GM21526 (cell line): ENCODE measurements around the gene CNN3.

Experiments used
- ATAC-seq: cut with Tn5 transposase; IDR thresholded peaks from one replicate; pipeline ENCODE4 v1.9.1; 2021; ENCODE audit warnings: moderate library complexity; ENCODE audit not compliant: unreplicated experiment, low FRiP score

The CNN3 gene

DNA sequence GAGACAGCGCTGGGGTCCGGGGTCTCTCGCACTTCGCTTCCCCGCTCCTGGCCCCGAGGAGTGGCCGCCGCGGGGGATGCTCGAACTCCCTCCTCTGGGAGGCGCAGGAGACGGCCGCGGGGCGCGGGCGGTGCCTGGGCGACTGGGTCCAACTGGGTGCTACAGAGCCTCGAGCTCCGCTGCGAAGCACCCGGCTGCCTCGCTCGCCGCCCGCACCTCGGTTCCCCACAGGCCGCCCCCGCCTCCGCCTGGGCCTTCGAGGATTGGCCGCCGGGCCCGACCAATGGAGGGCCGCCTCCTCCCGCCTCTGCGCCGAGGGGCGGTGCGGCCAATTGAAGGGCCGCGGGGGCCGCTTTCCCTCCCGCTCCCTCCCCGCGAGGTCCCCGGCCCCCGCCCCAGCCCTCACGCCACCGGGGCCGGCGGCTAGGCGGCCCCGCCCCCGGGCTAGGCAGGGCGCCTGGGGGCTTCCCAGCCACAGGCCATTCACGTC, at the start of gene CNN3:
Gene CNN3, minus strand, starts transcription at position 196 of the 490 bp plus-strand sequence. CDS start 216 bp downstream, outside the sequence.
- peak; percentile 95 for ATAC-seq

DNA sequence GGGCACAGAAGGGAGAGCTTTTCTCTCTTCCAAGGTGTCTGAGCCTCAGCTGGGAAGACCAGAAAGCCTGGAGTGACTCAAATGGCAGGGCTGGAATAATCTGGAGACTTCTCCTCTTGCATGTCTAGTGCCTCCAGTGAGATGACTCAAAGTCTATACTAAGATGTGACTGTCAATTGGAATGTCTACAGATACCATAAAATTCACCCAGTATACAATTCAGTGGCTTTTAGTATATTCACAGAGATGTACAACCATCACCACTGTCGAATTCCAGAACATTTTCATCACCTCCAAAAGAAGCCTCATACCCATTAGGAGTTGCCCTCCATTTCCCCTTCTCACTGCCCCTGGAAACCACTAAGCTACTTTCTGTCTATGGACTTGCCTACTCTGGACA, 47.9 kb upstream of the CNN3 start:
- no peak for ATAC-seq

DNA sequence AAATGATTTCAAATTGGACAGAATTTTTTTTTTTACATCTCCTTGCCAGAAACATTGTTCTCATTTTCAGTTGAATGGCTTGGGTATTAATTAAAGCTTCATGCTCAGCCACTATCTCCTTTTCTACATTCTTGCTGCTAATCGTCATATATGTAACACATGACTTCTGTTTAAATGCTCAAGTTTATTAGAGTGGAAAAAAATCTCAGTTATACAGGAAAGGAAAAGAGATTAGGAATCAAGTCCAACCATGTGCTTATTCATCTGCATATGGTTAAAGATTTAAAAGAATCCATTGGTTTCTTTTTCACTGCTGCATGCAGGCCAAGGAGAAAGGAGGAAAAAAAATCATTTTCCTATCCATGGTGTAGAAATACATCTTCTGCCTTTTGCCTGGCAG, 47.3 kb upstream of the CNN3 start:
- ATAC-seq, result no peak

DNA sequence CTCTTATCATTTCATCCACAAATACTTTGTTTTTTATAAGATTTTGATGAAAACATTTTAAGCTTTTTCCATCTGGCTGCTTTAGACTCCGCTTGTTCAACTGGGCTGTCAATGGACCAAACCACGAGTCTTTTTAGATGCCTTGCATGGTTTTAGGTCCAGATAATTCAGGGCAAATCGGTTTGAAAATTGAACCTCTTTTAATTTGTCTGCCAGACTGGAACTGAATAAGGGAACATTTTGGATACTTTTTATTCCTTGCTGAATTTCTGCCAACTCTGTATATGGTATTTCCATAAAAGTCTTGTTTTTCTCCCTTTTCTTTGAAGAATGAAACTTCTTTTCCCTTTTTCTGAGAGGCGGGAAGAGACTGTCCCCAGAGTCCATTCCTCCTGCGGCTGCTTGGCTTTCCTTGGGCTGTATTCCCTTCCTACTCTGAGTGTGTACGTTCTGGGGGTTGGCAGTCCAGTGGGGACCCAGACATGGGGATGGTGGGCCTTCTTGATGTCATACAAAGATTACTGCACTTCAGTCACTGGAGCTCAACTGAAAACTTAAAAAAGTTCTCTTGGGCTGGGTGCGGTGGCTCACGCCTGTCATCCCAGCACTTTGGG, 46.5 kb upstream of the CNN3 start:
- no peak for ATAC-seq

DNA sequence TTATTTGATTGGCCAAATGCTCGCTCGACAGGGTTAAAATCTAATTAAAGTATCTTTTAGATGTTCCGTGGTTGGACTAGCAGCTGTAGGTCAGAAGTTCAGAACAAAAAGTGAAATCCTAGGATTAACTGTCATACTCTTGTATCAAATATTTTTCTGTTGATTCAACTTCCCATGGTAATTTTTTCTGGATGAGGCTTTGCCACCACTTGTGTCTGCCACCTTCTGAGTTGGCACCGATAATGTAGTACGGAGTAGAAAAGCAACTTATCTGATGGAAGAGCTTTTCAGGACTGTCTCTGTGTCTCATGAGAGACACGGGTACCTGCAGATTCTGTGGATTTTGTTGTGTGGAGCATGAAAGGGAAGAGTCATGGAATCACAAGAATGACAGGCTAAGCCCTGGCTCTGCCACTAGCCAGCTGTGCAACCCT, 44.6 kb upstream of the CNN3 start:
- no peak for ATAC-seq

DNA sequence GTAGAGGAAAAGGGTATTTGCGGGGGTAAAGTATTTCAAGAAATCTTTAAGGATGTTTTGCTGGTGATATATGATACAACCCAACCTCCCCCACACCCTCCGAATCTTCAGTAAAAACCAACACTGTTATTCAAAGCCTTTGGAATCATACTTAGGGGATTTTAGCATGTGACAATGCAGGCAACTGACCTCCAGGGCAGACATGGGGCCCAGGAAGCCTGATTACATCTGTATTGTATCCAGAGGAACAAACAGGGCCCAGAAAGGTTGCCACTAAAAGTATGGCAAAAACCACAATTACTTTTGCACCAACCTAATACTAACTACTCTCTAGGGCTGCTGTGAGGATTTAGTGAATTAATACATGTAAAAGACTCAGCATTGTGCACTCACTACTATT, 43.9 kb upstream of the CNN3 start:
- no peak for ATAC-seq

DNA sequence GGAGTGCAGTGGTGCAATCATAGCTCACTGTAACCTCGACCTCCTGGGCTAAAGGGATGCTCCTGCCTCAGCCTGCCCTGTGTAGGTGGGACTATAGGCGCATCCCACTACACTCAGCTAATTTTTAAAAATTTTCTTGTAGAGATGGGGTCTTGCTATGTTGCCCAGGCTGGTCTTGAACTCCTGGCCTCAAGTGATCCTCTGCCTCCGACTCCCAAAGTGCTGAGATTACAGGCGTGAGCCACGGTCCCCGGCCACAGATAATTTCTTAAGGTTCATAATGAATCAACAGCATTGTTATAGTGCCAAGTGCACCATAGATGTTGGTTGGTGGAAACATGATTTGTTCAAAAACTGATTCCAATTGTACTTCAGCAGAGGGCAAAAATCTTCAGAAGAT, 42.2 kb upstream of the CNN3 start:
- no peak for ATAC-seq

DNA sequence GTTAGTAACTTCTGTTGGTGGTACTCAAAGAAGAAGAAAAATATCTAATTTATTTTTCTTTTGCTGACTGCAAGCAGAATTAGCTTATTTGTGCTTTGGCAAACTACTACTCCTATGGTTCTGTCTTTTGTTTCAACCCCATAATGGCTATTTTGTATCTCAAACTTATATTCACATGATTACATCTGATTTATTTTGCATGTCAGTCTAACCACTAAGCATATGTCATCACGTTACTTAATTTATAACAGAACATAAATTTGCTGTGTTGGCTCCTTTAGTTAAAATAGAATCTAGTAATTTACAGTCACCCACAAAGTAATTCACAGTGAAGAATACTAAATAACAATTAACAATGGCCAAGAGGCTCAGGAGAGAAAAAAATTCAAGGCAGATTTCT, 39.1 kb upstream of the CNN3 start:
- ATAC-seq, result no peak

DNA sequence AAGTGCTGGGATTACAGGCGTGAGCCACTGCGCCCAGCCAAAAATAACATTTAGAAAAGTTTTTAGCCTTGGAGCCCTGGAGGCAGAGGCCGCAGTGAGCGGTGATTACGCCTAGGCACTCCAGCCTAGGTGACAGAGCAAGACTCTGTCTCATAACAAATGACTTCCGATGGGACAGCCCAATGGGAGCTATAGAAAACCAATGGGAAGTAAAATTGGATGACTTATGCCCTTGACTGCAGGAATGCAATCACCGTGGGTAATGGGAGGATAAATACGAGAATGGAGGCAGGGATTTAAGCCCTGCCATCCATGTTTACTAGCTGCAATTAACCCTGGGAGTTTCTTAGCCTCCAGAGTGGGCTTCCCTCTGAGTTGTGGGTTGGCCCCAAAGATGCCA, 37.0 kb upstream of the CNN3 start:
- ATAC-seq, result no peak

DNA sequence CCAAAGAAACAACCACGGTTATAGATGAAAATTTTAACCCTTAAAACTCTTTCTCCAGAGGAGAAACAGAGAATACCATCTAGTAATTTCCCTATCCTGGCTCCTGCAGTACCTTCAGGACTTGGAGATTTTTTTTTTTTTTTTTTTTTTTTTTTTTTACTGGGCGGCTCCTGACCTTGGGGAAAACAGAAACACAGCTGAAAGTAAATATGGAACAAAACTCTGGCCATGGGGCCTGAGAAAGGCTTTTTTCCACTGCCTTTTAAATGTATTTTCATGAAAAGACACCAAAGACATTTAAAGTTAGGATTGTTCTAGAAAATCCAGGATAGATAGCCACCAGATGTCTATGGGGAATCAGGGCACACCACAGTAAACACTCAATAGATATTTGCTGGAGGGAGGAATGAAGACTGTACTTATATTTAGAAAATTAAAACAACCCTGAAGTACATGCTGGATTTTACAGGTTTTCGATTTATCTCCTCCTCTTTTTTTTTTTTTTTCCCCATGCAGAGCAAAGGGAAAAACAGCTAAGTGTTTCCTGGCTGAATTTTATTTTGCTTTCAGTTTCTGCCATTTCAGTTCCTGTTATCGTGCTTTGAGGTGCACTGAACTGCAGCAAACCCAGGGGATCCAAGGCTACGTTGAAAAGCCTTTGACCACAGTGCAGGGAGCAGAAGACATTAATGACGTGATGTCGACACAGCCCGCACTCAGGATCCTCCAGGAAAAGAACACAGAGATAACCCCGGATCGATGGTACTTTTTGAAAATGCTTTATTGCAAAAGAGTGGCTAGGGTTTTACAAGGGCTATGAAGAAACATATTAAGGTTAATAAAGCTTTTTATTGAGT, 35.7 kb upstream of the CNN3 start:
- peak; percentile 96 for ATAC-seq

DNA sequence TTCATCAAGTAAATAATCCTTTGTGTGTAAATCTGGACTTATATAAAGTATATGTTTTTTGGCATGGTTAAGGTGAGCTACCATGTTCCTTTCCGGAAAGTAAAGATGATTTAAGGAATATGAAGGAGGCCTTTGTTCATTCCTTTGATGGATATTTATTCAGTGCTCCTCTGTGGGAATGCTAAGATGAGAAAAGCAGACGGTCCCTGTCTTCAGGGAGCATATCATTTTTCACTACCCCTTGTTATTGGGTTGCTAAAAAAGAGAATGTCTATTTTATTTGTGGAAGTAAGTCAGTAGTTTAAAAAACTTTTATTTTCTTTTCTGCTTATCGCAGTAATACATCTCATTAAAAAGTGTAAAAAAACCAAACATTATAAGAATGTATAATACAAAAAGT, 35.1 kb upstream of the CNN3 start:
- ATAC-seq, result no peak

DNA sequence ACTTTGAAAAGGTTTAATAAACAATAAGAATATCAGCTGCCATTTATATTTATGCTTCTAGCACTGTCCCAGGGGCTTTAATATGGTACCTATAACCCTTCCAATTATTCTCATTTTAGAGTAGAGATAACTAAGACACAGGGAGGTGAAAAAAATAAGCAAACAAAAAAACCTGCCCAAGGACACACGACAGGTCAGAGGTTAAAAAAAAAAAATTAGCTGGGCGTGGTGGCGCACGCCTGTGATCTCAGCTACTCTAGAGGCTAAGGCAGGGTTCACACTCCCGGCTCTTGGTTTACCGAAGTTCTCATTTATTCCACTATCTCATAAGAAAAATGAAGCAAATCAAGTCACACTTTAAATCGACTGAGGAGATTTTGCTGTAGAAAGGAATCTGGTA, 34.7 kb upstream of the CNN3 start:
- no peak for ATAC-seq

DNA sequence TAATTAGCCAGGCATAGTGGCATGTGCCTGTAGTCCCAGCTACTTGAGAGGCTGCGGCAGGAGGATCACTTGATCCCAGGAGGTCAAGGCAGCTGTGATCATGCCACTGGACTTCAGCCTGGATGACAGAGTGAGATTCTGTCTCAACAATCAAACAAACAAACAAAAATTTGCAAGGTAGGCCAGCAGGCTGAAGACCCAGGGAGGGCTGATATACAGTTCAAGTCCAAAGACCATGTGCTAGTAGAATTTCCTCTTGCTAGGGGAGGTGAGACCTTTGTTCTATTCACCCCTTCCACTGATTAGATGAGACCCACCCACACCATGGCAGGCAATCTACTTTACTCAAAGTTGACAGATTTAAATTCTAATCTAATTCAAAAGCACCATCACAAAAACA, 31.2 kb upstream of the CNN3 start:
- ATAC-seq, result no peak

DNA sequence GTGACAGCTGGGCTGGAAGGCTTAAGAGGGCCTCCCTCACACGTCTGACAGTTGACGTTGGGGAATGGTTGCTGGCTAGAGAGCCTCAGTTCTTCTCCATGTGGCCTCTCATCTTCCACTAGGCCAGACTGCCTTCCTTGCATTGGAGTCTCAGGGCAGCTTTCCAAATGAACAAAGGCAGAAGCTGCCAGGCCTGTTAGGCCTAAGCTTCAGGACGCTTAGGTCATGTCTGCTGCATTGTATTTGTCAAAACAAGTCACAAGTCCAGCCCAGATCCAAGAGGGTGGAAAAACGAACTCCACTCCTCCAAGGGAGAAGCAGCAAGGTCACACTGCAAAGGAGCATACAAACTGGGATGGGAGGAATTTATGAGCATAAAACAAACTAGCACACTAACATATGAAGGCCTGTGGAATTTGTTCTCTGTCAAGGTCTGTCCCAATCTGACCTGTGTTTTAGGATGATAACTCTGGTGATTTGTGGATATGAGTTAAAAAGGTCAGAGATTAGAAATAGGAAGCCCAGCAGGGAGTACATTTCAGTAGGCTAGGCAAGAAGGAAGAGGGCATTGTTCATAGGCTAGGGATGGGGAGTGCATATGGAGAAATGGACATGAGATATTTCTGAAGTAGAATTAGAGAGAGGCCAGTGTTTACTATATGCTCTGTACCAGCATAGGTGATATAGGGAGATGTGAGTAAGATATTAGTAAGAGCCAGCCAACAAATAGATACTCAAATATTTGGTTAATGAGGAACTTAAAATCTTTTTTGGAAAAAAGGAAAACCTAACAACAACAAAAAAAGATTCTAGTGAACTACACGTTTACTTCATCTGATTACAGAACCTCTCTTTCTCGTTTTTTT, 29.1 kb upstream of the CNN3 start:
- no peak for ATAC-seq

DNA sequence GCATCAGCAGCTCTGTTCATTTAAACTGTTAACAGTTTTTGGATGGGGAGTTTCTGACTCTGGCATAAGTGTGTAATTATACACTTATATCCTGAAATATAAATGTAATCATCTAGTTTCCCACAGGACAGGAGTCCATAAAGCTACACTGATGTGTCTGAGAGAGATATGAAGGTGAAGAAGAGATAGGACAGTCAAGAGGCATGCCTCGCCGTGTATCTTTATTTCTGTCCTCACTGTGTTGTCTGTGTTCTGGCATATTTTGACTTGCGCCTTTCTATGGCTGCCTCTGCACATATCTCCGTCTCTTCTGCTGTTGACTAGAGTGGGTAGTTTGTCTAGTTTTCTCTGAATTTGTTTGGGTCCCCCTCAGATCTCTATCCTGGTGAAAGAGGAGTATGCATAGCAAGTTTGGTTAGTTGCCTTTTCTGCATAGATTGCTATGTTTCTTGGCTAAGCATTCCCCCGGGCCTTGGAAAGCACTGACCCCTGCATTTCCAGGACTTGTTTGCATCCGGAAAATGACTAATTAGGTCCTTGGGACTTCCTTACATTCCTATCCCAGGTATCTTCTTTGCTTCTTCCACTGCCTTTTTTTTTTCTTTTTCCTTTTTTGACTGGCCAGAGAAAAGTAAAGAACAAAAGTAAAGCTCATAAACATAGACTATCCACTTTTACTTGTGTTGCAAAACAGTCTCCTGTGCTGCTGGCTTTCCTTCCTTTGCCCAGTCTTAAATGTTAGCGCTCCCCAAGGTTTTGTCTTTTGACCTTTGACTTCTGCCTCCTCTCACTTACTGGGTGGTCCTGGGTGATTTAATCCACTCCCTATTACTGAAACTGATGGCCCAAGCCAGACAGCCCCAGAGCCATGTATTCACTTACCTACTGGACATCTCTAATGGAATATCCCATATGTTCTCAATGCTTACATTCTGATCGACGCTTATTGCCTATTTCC, 27.6 kb upstream of the CNN3 start:
- ATAC-seq, result no peak

DNA sequence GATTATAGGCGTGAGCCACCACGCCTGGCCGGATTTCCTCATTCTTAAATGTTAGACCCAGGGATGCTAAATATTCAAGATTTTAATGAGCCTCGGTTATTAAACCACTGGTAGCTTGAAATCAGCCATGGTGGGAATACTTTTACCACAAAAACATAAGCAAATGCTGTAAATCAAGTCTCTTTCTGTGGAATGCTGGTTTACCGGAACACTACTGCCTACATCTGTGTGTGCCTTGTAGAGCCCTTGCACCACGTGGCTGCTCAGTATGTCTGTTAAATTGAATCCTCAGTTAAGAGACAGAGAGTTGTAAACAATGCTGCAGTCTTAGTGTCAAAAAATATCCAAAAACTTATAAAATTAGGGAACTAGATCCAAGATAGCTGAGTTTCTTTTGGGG, 26.8 kb upstream of the CNN3 start:
- no peak for ATAC-seq

DNA sequence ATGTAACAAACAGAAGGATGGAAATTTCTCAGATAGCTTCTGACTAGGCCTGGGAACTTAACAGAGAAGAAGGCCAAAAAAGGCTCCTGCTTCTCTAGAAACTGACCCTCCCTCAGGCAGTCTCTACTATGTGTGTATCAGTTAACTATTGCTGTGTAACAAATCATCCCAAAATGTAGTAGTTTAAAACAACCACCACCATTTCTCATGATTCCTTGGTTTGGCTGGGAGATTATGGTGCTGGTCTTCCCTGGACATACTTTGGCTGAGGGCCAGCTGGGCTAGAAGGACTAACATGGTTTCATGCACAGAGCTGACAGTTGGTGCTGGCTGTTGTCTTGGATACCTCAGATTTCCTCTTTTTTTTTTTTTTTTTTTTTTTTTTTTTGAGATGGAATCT, 26.2 kb upstream of the CNN3 start:
- ATAC-seq, result no peak

DNA sequence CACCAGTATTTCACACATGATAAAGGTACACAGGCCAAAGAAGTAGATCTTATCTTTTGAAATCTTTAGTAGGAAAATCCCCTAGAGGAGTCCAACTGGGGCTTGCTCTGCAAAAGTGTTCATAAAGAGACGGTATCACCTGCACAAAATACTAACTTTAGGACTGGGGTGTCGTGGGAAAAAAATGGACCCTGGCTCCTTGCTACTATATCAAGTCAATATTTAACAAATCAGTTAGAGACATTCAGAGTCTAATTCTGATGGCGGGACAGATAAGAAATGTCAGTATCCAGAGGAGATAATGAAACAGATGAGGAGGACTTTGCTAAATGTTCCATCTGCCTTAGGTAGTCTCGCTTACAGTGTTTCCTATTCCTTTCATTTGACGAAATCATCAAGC, 25.6 kb upstream of the CNN3 start:
- no peak for ATAC-seq

DNA sequence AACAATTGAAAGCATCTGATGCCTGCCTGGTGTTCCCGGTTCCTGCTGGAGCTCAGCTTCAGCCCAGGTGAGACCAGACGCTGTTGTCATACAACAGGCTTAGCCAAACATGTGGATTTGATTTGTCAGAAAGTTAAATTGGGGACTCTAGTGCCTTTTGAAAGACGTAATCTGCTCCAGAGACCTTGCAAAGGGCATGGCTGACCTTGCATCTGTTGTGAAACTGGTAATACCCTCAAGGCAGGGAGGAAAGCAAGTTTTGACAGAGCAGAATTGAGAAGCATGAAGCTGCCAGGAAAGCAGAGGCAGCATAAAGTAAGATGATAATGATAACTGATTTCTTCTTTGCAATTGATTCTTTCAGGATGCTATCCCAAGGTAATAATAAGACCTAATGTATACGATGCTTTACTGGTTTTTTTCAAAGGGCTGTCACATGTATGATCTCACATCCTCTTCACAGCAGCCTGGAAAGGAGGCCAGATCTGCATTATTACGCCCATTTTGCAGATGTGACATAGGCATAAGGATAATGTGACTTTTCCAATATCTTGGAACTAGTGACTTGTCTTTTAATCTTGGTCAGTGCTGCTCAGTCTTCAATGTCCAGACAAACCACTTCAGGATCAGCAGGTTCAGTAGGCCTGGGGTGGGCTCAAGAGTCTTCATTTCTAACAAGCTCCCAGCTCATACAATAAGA, 24.7 kb upstream of the CNN3 start:
- no peak for ATAC-seq
